ENCODE data around the gene KCNK15. TPM values are rescaled to one million over a fixed set of nuclear protein-coding genes. Genes with fewer than 3 reads are reported as not detected.

The KCNK15 gene
- total RNA-seq, 2 experiments from 2014 or later, result not detected

GRCh38 chr20:44728801-44729443, 16.7 kb upstream of the KCNK15 start:
- peaks cover 6% of the 10 kb centered on the region for H3K4me1 Mint-ChIP-seq (ENCODE audit: low read depth)
- CTCF ChIA-PET, result no interaction called here

GRCh38 chr20:44730441-44730840, 15.2 kb upstream of the KCNK15 start:
- H3K36me3 Mint-ChIP-seq (ENCODE audit: low read depth), result no peaks in the 10 kb centered on the region
- ChIA-PET POLR2A (no interaction called here), CTCF (interaction anchor here (0.9 to 1.1 kb wide), 2 partner anchors 346 to 513 kb away, joined by 3 read pairs; no protein-coding TSS in a partner anchor)
- no peaks in the 10 kb centered on the region for H3K27me3 Mint-ChIP-seq (ENCODE audit: low read depth)
- H3K9me3 Mint-ChIP-seq (ENCODE audit: insufficient read depth), result no peaks in the 10 kb centered on the region
- H3K4me3 Mint-ChIP-seq, result no peak overlapping the region
- no peak for DNase-seq
- no peak overlapping the region for H3K27ac Mint-ChIP-seq
- ATAC-seq, result no peak
- H3K4me1 Mint-ChIP-seq (ENCODE audit: low read depth), result peaks cover 6% of the 10 kb centered on the region

More at GRCh38 chr20:44728801-44729443, 16.7 kb upstream of the KCNK15 start:
- Mint-ChIP-seq H3K27me3 (ENCODE audit: low read depth) (no peaks in the 10 kb centered on the region), H3K27ac (no peak overlapping the region), H3K36me3 (ENCODE audit: low read depth) (no peaks in the 10 kb centered on the region), H3K4me3 (no peak overlapping the region), H3K9me3 (ENCODE audit: insufficient read depth) (no peaks in the 10 kb centered on the region)
- DNase-seq (no peak), ATAC-seq (no peak)
- POLR2A ChIA-PET, result no interaction called here

GRCh38 chr20:44731657-44732056, 14.0 kb upstream of the KCNK15 start:
- ChIA-PET CTCF (interaction anchor here (0.7 to 3.1 kb wide), 6 partner anchors 27 to 515 kb away, joined by 3 to 68 read pairs (median 4); no protein-coding TSS in a partner anchor), POLR2A (no interaction called here)
- Mint-ChIP-seq H3K4me3 (no peak overlapping the region), H3K27ac (no peak overlapping the region), H3K27me3 (ENCODE audit: low read depth) (no peaks in the 10 kb centered on the region), H3K9me3 (ENCODE audit: insufficient read depth) (no peaks in the 10 kb centered on the region), H3K4me1 (ENCODE audit: low read depth) (peaks cover 14% of the 10 kb centered on the region), H3K36me3 (ENCODE audit: low read depth) (peaks cover 2% of the 10 kb centered on the region)
- no peak for DNase-seq
- ATAC-seq, result no peak

GRCh38 chr20:44732327-44732726, 13.3 kb upstream of the KCNK15 start:
- Mint-ChIP-seq H3K27ac (no peak overlapping the region), H3K4me3 (no peak overlapping the region), H3K36me3 (ENCODE audit: low read depth) (peaks cover 2% of the 10 kb centered on the region), H3K27me3 (ENCODE audit: low read depth) (no peaks in the 10 kb centered on the region), H3K9me3 (ENCODE audit: insufficient read depth) (peaks cover 2% of the 10 kb centered on the region), H3K4me1 (ENCODE audit: low read depth) (peaks cover 17% of the 10 kb centered on the region)
- ChIA-PET CTCF (interaction anchor here (0.7 to 3.1 kb wide), 9 partner anchors 15 to 515 kb away, joined by 3 to 68 read pairs (median 4); no protein-coding TSS in a partner anchor), POLR2A (no interaction called here)
- DNase-seq, result no peak
- no peak for ATAC-seq

GRCh38 chr20:44733341-44734069, 12.2 kb upstream of the KCNK15 start:
- Mint-ChIP-seq H3K4me1 (ENCODE audit: low read depth) (peaks cover 18% of the 10 kb centered on the region), H3K27me3 (ENCODE audit: low read depth) (no peaks in the 10 kb centered on the region), H3K4me3 (no peak overlapping the region), H3K27ac (no peak overlapping the region), H3K9me3 (ENCODE audit: insufficient read depth) (peaks cover 6% of the 10 kb centered on the region), H3K36me3 (ENCODE audit: low read depth) (peaks cover 2% of the 10 kb centered on the region)
- DNase-seq (peak; percentile 75), ATAC-seq (peak; percentile 83)
- ChIA-PET POLR2A (no interaction called here), CTCF (interaction anchor here (0.7 to 3.1 kb wide), 9 partner anchors 10 to 352 kb away, joined by 3 to 68 read pairs (median 4); no protein-coding TSS in a partner anchor)

- Mint-ChIP-seq H3K4me1 (ENCODE audit: low read depth) (peaks cover 22% of the 10 kb centered on the region), H3K36me3 (ENCODE audit: low read depth) (peaks cover 2% of the 10 kb centered on the region), H3K27ac (no peak overlapping the region), H3K27me3 (ENCODE audit: low read depth) (no peaks in the 10 kb centered on the region), H3K9me3 (ENCODE audit: insufficient read depth) (peaks cover 6% of the 10 kb centered on the region), H3K4me3 (no peak overlapping the region)
- POLR2A ChIA-PET, result no interaction called here
- ATAC-seq (no peak), DNase-seq (no peak)
- CTCF ChIA-PET, result interaction anchor here (0.7 kb wide), 1 partner anchor 9 kb away, joined by 3 read pairs; no protein-coding TSS in a partner anchor
Measured at GRCh38 chr20:44734938-44735337, 10.7 kb upstream of the KCNK15 start.

GRCh38 chr20:44735816-44736169, 9.9 kb upstream of the KCNK15 start:
- H3K27me3 Mint-ChIP-seq (ENCODE audit: low read depth), result no peaks in the 10 kb centered on the region
- POLR2A ChIA-PET, result no interaction called here

GRCh38 chr20:44736170-44737021, 9.3 kb upstream of the KCNK15 start:
- Mint-ChIP-seq H3K27me3 (ENCODE audit: low read depth) (no peaks in the 10 kb centered on the region), H3K36me3 (ENCODE audit: low read depth) (peaks cover 2% of the 10 kb centered on the region), H3K9me3 (ENCODE audit: insufficient read depth) (peaks cover 6% of the 10 kb centered on the region), H3K4me3 (peak overlapping the region; percentile 62), H3K27ac (peak overlapping the region; percentile 80), H3K4me1 (ENCODE audit: low read depth) (peaks cover 22% of the 10 kb centered on the region)
- peak; percentile 50 for ATAC-seq
- POLR2A ChIA-PET, result no interaction called here
- DNase-seq, result peak; percentile 52
- CTCF ChIA-PET, result interaction anchor here (1.2 to 2.7 kb wide), 5 partner anchors 11 to 347 kb away, joined by 3 to 10 read pairs (median 5); no protein-coding TSS in a partner anchor

More at GRCh38 chr20:44735816-44736169, 9.9 kb upstream of the KCNK15 start:
- no peak for ATAC-seq
- Mint-ChIP-seq H3K4me3 (peak overlapping the region; percentile 62), H3K9me3 (ENCODE audit: insufficient read depth) (peaks cover 6% of the 10 kb centered on the region), H3K27ac (peak overlapping the region; percentile 80), H3K36me3 (ENCODE audit: low read depth) (peaks cover 2% of the 10 kb centered on the region), H3K4me1 (ENCODE audit: low read depth) (peaks cover 22% of the 10 kb centered on the region)
- no peak for DNase-seq
- CTCF ChIA-PET, result no interaction called here

- DNase-seq, result no peak
- Mint-ChIP-seq H3K27me3 (ENCODE audit: low read depth) (no peaks in the 10 kb centered on the region), H3K4me1 (ENCODE audit: low read depth) (peaks cover 22% of the 10 kb centered on the region), H3K36me3 (ENCODE audit: low read depth) (peaks cover 2% of the 10 kb centered on the region), H3K27ac (no peak overlapping the region), H3K9me3 (ENCODE audit: insufficient read depth) (peaks cover 6% of the 10 kb centered on the region), H3K4me3 (no peak overlapping the region)
- ChIA-PET CTCF (interaction anchor here (1.2 to 2.7 kb wide), 5 partner anchors 10 to 348 kb away, joined by 3 to 10 read pairs (median 5); no protein-coding TSS in a partner anchor), POLR2A (no interaction called here)
- no peak for ATAC-seq
Measured at GRCh38 chr20:44737116-44737515, 8.5 kb upstream of the KCNK15 start.

GRCh38 chr20:44738813-44739477, 6.7 kb upstream of the KCNK15 start:
- ATAC-seq, result peak; percentile 70
- POLR2A ChIA-PET, result interaction anchor here (0.7 kb wide), 1 partner anchor 55 kb away, joined by 3 read pairs; no protein-coding TSS in a partner anchor
- Mint-ChIP-seq H3K36me3 (ENCODE audit: low read depth) (peaks cover 2% of the 10 kb centered on the region), H3K9me3 (ENCODE audit: insufficient read depth) (peaks cover 6% of the 10 kb centered on the region), H3K4me1 (ENCODE audit: low read depth) (peaks cover 16% of the 10 kb centered on the region), H3K4me3 (peak overlapping the region; percentile 55), H3K27me3 (ENCODE audit: low read depth) (peaks cover 2% of the 10 kb centered on the region), H3K27ac (no peak overlapping the region)
- DNase-seq, result peak; percentile 75
- CTCF ChIA-PET, result interaction anchor here (0.8 to 2.7 kb wide), 4 partner anchors 9 to 128 kb away, joined by 3 to 8 read pairs (median 6); no protein-coding TSS in a partner anchor

GRCh38 chr20:44739942-44740341, 5.7 kb upstream of the KCNK15 start:
- DNase-seq, result no peak
- H3K9me3 Mint-ChIP-seq (ENCODE audit: insufficient read depth), result peaks cover 6% of the 10 kb centered on the region
- peaks cover 16% of the 10 kb centered on the region for H3K4me1 Mint-ChIP-seq (ENCODE audit: low read depth)
- H3K27ac Mint-ChIP-seq, result no peak overlapping the region
- peaks cover 2% of the 10 kb centered on the region for H3K36me3 Mint-ChIP-seq (ENCODE audit: low read depth)
- POLR2A ChIA-PET, result no interaction called here
- CTCF ChIA-PET, result no interaction called here
- no peak overlapping the region for H3K4me3 Mint-ChIP-seq
- no peak for ATAC-seq
- H3K27me3 Mint-ChIP-seq (ENCODE audit: low read depth), result peaks cover 10% of the 10 kb centered on the region
